ENCODE results near the gene PRRC2B.

PRRC2B gene

GRCh38 chr9:131516930-131517329, 123.0 kb downstream of the PRRC2B start:
- DNase-seq (ENCODE audit: low read depth): no peak

DNA sequence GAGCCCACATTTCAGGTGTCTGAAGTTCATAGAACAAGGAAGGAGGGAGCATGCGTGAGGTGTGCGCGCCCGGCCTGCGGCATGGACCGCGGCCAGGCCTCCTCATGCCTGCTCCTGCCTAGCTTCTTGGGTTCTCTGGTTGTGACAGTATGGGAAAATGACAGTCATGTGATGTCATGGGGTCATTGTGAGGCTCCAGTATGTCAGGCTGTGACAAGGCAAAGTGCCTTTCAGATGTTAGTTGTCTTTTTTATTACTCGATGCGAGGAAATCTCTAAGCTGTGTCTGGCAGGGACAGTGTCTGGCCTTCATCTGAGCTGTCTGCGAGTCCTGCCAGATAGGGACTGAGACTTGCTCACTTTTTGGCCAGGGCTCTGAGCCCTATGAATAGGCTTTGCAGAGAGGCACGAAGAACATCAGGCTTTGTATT, 123.9 kb downstream of the PRRC2B start:
- no peak for DNase-seq (ENCODE audit: low read depth)

- no peak for DNase-seq (ENCODE audit: low read depth)
Measured at GRCh38 chr9:131518553-131518952, 124.7 kb downstream of the PRRC2B start.

DNA sequence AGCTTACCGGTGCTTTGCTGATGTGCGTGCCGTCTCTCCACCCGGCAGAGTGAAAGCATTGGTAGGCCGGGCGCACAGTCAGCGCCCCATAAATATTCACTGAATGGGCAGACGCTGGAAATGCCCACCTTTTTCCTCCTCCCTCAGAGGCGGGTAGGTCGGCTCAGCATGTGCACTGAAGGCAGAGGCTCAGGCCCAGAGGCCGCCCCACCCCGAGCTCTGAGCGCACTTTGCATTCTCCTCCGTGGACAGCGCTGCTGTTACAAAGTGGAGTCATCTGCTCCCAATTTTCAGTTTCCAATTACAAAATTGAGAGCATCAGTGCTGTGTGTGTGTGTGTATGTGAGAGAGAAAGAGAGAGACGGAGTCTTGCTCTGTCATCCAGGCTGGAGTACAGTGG, 126.6 kb downstream of the PRRC2B start:
- no peak for DNase-seq (ENCODE audit: low read depth)

DNA sequence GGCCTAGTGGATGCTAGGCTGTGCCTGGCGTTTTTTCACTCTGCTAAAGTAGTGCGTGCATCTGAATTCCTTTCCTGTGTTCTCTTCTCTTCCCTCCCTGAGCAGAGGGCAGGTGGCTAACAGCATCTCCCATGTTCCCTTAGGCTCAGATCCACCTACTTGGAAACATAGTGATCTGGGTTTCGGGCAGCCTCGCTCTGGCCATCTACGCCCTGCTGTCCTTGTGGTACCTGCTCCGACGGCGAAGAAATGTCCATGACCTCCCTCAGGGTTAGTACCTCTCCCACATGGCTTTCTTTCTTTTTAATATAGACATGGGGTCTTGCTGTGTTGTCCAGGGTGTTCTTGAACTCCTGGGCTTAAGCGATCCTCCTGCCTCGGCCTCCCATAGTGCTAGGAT, 127.3 kb downstream of the PRRC2B start:
- DNase-seq (ENCODE audit: low read depth): no peak

DNA sequence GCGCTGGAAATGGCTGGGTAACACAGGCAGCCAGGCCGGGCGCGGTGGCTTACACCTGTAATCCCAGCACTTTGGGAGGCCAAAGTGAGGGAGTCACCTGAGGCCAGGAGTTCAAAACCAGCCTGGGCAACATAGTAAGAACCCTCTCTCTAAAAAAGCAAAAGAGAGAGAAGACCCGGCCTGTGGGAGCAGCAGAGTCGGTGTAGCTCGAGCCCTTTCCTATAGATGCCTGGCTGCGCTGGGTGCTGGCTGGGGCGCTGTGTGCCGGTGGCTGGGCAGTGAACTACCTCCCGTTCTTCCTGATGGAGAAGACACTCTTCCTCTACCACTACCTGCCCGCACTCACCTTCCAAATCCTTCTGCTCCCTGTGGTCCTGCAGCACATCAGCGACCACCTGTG, 127.9 kb downstream of the PRRC2B start:
- DNase-seq (ENCODE audit: low read depth): no peak

DNA sequence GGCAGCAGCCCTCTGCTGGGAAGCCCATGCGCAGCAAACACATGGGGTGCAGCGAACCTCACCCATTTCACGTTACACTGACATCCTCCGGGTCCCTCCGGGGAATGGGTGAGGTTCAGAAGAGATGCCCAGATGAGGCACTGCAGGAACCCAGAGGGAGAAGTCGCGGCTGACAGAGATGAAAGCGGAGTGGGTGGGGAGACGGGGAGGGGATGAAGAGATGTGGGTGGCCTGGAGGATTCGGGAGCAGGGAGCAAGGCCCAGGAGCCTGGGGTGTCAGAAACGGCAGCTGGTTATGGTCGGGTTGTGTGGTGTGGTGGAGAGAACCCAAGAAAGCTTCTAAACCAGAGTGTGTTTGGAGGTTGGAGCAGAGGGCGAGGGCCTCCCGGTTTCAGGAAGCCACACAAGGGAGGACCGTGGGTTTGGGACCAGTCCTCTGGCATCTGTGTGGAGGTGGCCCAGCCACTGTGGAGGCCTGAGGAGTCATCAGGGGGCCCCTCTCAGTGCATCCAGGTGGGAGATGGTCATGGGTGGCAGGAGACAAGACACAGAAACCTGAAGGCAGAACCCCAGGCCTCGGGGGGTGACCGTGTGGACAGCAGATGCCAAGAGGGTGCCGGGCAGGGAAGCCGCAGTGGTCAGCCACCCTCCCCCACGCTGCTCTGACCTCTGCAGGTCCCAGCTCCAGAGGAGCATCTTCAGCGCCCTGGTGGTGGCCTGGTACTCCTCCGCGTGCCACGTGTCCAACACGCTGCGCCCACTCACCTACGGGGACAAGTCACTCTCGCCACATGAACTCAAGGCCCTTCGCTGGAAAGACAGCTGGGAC, 128.6 kb downstream of the PRRC2B start:
- DNase-seq (ENCODE audit: low read depth): no peak

- no peak for DNase-seq (ENCODE audit: low read depth)
Measured at GRCh38 chr9:131523086-131523388, 129.2 kb downstream of the PRRC2B start.

- no peak for DNase-seq (ENCODE audit: low read depth)
Measured at GRCh38 chr9:131523451-131524435, 129.9 kb downstream of the PRRC2B start.

- DNase-seq (ENCODE audit: low read depth): no peak
Measured at GRCh38 chr9:131524665-131525315, 130.9 kb downstream of the PRRC2B start.

DNA sequence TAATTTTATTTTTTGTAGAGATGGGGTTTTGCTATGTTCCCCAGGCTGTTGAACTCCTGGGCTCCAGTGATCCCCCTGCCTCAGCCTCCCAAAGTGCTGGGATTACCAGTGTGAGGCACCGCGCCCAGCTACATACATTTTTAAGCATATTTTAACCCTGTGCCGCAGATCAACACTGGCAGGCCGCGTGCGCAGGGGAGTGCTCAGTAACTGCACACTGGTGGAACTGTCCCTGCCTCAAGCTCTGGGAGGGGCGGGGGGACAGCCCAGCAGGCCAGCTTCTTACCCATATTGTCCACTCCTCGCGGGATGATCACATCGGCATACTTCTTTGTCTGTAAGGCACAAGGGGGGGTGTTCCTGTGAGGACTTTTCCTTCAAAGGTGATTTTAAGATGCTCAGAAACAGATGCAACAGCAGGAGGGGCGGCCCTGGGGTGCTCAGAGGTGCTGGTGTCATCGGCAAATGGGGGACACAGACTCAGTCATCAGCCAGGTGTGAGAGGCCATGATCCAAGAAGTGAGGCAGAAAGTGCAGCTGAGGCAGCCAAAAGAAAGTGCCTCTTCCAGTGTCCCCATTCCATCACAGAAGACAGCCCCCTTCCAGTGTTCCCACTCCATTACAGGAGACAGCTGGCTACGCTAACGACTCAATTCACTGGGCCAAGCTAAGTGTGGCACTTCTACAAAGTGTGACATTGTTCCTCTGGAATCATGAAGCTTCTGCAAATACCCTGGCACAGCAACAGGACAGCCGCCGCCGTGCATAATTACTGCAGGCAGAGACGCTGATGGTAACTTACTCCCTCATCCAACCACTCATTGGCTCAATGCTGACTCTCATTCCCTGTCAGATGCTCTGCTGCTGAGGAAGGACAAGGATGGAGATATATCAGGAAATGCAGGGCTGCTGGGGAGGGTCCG, 132.0 kb downstream of the PRRC2B start:
- DNase-seq (ENCODE audit: low read depth): no peak

DNA sequence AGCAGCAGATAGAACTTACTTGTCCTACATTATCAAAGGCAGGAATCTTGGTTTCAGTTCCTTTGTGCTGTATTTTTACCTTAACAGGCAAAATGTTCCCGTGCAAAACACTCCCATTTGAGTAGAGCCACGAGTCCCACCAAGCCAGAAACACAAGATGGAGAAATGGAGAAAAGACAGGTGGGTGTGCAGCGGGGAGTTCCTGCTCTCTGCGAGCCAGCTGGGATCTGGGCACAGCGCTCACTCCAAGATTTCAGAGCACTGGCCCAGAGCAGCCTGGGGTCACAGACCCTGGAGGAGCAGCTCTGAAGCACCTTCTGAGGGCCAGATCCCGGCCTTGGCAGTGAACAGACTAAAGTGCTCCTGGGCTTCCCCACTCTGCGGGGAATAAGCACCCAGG, 134.3 kb downstream of the PRRC2B start:
- DNase-seq (ENCODE audit: low read depth): no peak

- no peak for DNase-seq (ENCODE audit: low read depth)
Measured at GRCh38 chr9:131528886-131529505, 135.1 kb downstream of the PRRC2B start.

DNA sequence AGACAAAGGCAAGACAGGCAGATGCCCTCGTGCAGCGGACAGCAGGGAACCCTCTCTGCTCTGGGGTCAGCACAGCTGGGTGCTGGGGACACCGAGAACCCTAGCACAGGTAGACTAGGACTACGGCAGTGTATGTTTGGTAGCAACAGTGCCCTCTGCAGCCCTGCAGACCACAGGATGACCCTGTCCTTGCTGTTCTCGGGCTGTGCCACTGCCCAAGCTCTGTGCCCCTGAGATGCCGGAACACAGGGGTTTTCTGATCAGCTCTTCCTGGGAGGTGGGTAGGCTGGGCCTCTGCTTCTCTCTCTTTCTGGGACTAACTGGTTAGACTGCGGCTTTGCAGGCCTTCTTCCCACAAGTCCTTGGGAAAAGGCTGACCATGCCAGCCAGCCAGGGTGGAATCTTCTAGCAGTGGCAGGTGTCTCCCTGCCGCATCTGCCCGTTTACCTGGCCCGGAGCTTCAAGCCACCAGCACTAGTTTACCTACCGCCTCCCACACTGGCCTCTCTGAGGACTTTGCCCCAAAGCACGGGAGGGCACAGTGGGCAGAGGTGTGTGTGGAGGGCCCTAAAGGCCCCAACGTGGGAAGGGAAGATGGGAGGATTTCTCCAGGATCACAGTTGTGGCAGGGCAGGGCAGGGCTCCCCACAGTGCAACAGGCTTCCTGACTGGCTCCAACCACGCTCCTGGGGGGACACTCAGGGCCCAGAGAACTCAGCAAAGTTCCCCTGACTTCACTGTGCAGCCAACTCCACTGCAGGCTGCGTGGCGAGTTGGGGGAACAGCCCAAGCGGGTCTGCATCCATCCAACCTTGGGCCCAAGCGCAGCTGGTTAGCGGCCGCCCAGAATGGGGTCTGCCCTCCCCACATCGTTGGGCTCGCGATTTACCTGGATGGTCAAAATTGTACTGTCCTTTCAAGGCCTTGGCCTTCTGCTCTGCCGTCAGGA, 136.0 kb downstream of the PRRC2B start:
- no peak for DNase-seq (ENCODE audit: low read depth)

DNA sequence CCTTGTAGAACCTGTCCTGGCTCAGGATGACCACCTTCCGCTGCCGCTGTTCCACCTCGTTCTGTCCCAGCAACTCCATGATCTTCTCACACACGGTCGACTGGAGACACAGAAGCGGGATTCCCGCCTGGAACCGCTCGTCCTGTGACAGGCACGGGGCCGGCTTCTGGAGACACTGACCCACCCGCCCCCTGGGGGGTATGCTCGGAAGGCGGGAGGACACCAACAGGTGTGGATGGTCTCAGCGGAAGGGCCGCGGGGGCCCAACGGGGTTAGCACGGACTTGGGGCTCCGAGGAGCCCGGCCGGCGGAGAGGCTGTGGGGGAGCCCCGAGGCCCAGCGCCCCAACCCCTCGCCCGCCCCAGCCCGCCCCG, 136.6 kb downstream of the PRRC2B start:
- DNase-seq (ENCODE audit: low read depth): no peak

GRCh38 chr9:131530920-131531832, 137.3 kb downstream of the PRRC2B start, which contains the start of gene UCK1:
Gene UCK1, minus strand, starts transcription at chr9:131531263. Its CDS starts 89 bp downstream, at chr9:131531174.
- DNase-seq (ENCODE audit: low read depth): peak; percentile 64

GRCh38 chr9:131534721-131535237, 140.9 kb downstream of the PRRC2B start:
- DNase-seq (ENCODE audit: low read depth): no peak

DNA sequence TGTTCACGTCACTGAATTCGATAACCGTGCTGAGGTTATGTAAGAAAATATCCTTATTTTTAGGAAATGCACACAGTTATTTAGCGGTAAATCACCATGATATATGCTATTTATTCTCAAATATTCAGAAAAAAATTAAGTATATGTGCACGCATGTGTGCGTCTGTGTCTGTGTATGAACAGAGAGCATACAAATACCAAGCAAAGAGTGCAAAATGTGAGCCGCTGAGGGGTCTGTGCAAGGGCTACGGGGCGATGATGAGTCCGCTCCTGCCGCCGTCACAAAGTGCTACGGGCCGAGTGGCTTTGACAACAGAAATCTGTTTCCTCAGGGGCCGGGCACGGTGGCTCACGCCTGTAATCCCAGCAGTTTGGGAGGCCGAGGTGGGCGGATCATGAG, 144.1 kb downstream of the PRRC2B start:
- no peak for DNase-seq (ENCODE audit: low read depth)
